CD4-positive, alpha-beta T cell treated with Interleukin-6 at 100 ng/mL for 8 hours (primary cell): ENCODE measurements around the gene MRPL37.

Source experiments
- DNase-seq: peaks from one replicate; pipeline ENCODE4 v3.0.0-alpha.2; 2020; ENCODE audit warnings: mixed read lengths, low spot score

The MRPL37 gene

GRCh38 chr1:54265126-54265525 lies 65.2 kb downstream of the MRPL37 start:
- DNase-seq: no peak

- DNase-seq: no peak
Observed at GRCh38 chr1:54265659-54266058, 65.7 kb downstream of the MRPL37 start.

GRCh38 chr1:54266195-54266594 lies 66.2 kb downstream of the MRPL37 start:
- no peak for DNase-seq

DNA sequence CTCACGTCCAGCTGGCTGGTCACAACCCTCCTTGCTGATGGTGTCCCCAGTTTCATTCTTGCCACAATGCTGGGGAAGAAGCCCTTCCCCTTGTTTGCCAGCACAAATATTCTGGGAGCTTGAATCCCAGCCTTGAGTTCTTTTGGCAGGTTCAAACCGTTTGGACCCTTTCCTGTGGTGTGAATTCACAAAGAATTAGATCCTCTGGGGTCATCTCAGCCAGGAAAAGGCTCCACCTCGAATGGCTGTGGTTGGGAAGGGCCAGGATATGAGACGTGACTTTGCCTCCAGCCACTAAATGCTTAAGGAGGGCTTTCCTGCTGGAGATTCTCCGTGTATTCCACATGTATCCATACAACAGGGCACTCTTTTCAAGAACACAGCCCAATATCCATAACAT lies 66.9 kb downstream of the MRPL37 start:
- no peak for DNase-seq
